ENCODE data around the gene CFAP20DC.
"Not testable (repeated sequence)": the region's sequence is repeated elsewhere in the genome, so short reads cannot be mapped to it uniquely, and the experiment has no call there.

The CFAP20DC gene

DNA sequence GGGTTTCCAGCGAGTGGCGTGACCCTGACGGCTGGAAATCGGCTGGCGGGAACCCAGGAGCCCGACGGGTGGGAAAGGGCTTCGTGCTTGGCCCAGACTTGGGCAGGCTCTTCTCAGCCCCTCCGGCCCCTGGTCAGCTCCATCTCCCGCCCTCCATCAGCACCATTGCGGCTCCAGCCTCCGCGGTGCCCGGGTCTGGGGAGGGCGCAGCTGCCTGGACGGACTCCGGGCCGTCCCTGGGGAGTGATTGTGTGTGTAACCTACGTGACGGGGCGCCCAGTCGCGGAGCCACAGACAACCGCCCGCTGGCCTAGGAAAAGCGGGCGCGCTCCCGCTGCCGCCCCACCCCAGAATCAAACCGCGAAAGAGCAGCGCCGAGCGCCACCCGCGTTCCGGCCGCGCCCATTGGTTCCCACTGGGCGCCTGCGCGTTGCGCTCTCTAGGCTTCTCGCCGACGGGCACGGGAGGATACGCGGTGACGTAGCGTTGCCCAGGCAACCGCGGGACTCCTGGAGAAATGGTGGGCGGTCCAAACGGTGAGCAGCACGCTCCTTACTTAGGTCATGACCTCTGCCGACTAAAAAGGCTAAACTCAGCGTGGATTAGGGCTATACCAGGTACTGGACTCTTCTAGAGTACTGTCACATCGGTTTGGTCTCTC is at the start of gene CFAP20DC:
CFAP20DC (minus strand) TSS at position 355 of the 661 bp plus-strand sequence. CDS start 394 bp downstream, outside the sequence.
- no peak for TF ChIP-seq JUND (IDR thresholded peaks at IDR 0.05; ENCODE audit: low read depth)
- DNase-seq (ENCODE audit: low read depth in 1 of 2, low spot score in 1 of 2) = peak; percentile 92 to 94
- in situ Hi-C loops (cut with HindIII; ENCODE audit: low pct_unique_long_range_greater_than_20kb, low sequenced_read_pairs) = no loop called here

DNA sequence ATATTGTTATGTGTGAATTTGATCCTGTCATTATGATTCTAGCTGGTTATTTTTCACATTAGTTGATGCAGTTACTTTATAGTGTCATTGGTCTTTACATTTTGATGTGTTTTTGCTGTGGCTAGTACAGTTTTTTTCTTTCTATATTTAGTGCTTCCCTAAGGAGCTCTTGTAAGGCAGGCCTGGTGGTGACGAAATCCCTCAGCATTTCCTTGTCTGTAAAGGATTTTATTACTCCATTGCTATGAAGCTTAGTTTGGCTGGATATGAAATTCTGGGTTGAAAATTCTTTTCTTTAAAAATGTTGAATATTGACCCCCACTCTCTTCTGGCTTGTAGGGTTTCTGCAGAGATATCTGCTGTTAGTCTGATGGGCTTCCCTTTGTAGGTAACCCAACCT is 48.7 kb upstream of the CFAP20DC start:
- in situ Hi-C loops (cut with HindIII; ENCODE audit: low pct_unique_long_range_greater_than_20kb, low sequenced_read_pairs); DNase-seq (ENCODE audit: low read depth in 1 of 2, low spot score in 1 of 2): not testable (repeated sequence)

DNA sequence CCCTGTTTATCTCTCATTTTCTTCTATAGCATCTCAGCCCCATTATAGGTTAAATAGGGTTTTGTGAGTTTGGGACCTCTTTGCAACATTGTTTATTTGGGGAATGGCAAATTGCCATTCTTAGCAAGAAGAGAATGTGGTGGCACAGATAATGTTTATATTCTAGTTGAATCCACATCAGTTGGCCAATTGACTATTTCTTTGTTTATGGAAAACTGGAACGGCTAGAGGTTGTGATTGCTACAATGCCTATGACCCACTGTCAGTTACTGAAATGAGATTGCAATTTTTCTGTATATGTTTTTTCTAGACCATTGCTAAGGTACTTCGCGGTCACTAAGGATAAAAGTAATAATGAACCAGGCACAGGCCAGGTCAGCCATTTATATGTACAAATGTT is 44.6 kb upstream of the CFAP20DC start:
- TF ChIP-seq JUND (IDR thresholded peaks at IDR 0.05; ENCODE audit: low read depth) = no peak
- in situ Hi-C loops (cut with HindIII; ENCODE audit: low pct_unique_long_range_greater_than_20kb, low sequenced_read_pairs) = no loop called here
- DNase-seq (ENCODE audit: low read depth in 1 of 2, low spot score in 1 of 2) = no peak

DNA sequence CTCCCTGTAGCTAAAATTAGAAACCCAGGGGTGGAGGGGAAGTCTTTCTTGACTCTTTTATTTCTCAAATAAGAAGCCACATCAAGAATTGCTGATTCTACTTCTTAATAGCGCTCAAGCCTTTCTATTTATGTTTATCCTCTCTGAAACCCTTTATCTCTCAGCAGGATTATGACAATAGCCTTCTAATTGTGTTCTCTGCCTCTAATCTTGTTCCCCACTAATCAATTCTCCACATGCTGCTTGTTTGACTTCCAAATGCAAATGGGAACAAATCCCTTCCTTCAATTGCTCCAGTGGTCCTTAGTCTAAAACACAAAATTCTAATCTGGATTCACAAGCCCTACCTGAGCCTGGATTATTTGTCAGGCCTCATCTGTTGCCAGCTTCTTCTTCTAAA is 43.7 kb upstream of the CFAP20DC start:
- in situ Hi-C loops (cut with HindIII; ENCODE audit: low pct_unique_long_range_greater_than_20kb, low sequenced_read_pairs) = no loop called here
- no peak for TF ChIP-seq JUND (IDR thresholded peaks at IDR 0.05; ENCODE audit: low read depth)
- DNase-seq (ENCODE audit: low read depth in 1 of 2, low spot score in 1 of 2) = no peak

DNA sequence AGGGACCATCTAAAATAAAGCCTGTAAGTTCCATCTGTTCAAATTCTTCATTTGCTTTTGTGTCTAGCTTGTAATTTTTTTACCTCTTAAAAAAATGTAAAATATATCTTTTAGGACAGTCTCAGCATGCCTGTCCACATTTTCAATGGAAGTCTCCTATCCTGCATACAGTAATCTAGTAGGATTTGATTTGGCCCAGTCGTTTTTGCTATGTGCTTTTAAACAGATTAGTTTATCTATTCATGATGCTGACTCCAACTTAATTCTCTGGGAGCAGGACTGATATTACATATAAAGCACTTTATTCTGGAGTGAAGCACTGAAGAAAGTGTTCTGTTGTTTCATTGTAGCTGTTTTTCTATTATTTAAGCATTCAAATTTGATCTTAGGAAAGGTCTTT is 38.9 kb upstream of the CFAP20DC start:
- in situ Hi-C loops (cut with HindIII; ENCODE audit: low pct_unique_long_range_greater_than_20kb, low sequenced_read_pairs) = no loop called here
- no peak for TF ChIP-seq JUND (IDR thresholded peaks at IDR 0.05; ENCODE audit: low read depth)
- no peak for DNase-seq (ENCODE audit: low read depth in 1 of 2, low spot score in 1 of 2)

DNA sequence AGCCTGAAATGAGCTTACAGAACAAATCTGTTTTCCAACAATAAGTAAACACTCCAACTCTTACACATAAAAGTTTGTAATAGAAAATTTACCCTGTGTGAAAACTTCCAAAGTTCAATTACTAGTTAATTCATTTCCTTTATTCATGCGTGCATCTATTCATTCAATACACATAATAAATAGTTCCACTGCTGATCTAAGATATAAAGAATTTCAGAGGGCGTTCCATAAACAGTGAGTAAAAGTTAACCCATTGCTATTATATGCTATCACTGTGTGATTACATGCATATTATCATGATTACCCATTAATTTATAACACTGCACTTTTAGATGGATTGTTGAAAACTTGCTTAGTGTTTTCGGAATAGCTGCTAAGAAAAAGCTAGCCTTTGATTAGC is 36.2 kb upstream of the CFAP20DC start:
- no peak for TF ChIP-seq JUND (IDR thresholded peaks at IDR 0.05; ENCODE audit: low read depth)
- DNase-seq (ENCODE audit: low read depth in 1 of 2, low spot score in 1 of 2) = no peak
- in situ Hi-C loops (cut with HindIII; ENCODE audit: low pct_unique_long_range_greater_than_20kb, low sequenced_read_pairs) = no loop called here

DNA sequence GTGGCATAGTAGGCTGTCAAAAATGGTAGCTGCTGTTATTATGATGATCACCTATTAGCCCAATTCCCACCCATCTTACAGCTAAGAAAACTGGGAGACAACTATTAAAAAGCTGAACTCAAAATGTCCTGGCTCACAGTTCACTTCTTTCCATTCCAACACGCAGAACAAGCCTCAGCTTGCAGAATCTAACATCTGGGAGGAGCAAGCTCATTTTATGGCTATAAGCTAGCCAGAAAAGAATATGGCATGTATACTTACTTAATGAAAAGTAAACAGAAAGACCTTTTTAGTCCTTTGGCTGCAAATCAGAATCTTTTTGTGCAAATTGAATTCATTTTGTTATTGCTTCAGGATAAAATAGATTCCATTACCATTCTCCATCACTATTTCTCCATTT is 34.8 kb upstream of the CFAP20DC start:
- DNase-seq (ENCODE audit: low read depth in 1 of 2, low spot score in 1 of 2) = peak in 1 of 2 experiments; percentile 59
- in situ Hi-C loops (cut with HindIII; ENCODE audit: low pct_unique_long_range_greater_than_20kb, low sequenced_read_pairs) = no loop called here
- TF ChIP-seq JUND (IDR thresholded peaks at IDR 0.05; ENCODE audit: low read depth) = no peak

DNA sequence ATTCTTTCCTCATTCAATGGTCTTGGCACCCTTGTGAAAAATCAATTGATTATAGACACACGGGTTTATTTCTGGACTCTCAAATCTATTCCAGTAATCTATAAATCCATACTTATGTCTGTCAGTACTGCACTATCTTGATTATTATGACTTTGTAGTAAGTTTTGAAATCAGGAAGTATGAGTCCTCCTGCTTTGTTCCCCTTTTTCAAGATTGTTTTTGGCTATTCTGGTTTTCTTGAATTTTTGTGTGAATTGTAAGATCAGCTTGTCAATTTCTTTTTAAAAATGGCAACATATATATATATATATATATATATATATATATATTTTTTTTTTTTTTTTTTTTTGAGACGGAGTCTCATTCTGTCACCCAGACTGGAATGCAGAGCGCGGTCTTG is 32.3 kb upstream of the CFAP20DC start:
- DNase-seq (ENCODE audit: low read depth in 1 of 2, low spot score in 1 of 2) = no peak
- no peak for TF ChIP-seq JUND (IDR thresholded peaks at IDR 0.05; ENCODE audit: low read depth)
- in situ Hi-C loops (cut with HindIII; ENCODE audit: low pct_unique_long_range_greater_than_20kb, low sequenced_read_pairs) = no loop called here

DNA sequence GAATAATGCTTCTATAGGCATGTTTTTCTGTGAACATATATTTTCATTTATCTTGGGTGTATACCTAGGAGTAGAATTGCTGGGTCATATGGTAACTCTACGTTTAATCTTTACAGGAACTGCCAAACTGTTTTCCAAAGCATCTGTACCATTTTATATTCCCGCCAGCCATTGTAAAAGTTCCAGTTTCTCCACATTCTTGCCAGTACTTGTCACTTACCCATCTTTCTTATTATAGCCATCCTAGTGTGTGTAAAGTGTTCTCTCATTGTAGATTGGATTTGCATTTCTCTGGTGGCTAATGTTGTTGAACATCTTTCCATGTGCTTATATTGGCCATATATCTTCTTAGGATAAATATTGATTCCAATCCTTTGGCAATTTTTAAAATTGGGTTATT is 31.2 kb upstream of the CFAP20DC start:
- TF ChIP-seq JUND (IDR thresholded peaks at IDR 0.05; ENCODE audit: low read depth) = no peak
- DNase-seq (ENCODE audit: low read depth in 1 of 2, low spot score in 1 of 2) = peak in 1 of 2 experiments; percentile 58
- in situ Hi-C loops (cut with HindIII; ENCODE audit: low pct_unique_long_range_greater_than_20kb, low sequenced_read_pairs) = no loop called here

DNA sequence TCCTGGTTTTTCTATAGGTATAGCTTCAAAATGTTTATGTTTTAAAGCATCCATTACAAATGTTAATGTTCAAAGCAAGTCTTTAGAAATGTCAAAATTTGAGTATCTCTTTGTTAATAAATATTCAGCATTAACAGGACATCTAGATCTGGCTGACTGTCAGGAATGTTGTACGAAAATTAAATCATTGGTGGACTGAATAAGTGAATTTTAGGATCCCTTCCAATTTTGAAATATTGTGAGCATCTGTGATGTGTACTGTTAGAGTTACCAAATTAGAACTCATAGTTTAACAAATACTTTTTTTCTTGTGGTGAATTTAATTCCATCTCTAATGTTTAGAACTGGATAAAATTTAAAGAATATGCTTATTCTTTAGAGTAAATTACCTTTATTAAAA is 30.1 kb upstream of the CFAP20DC start:
- in situ Hi-C loops (cut with HindIII; ENCODE audit: low pct_unique_long_range_greater_than_20kb, low sequenced_read_pairs) = no loop called here
- DNase-seq (ENCODE audit: low read depth in 1 of 2, low spot score in 1 of 2) = no peak
- no peak for TF ChIP-seq JUND (IDR thresholded peaks at IDR 0.05; ENCODE audit: low read depth)

DNA sequence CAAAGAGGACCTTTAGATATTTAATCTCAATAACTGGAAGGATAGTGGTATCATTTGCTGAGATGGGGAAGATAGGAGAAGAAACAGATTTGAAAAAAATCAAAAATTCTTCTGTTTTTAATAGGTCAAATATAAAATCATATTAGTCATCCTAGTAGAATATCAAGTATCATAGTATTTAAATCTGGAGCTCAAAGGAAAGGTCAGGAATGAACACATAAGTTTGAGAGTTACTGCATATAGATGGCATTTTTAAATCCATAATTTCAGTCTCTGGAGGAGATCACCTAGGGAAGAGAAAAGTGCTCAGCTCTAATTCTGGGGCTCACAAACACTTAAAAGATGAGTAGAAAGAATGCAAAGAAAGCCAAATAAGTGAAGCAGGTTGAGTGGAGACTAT is 24.9 kb upstream of the CFAP20DC start:
- DNase-seq (ENCODE audit: low read depth in 1 of 2, low spot score in 1 of 2) = no peak
- in situ Hi-C loops (cut with HindIII; ENCODE audit: low pct_unique_long_range_greater_than_20kb, low sequenced_read_pairs) = no loop called here
- no peak for TF ChIP-seq JUND (IDR thresholded peaks at IDR 0.05; ENCODE audit: low read depth)

DNA sequence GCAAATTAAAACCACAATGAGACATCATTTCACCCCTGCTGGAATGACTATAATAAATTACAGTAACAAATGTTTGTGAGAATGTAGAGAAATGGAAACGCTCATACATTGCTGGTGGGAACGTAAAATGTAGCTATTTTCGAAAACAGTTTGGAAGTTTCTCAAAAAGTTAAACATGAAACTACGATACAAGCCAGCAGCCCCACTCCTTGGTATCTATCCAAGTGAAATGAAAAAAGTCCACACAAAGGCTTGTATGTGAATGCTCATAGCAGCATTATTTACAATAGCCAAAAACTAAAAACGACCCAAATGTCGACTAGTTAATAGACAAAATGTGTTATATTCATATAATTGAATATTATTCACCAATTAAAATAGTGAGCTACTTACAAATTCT is 22.9 kb upstream of the CFAP20DC start:
- TF ChIP-seq JUND (IDR thresholded peaks at IDR 0.05; ENCODE audit: low read depth) = no peak
- in situ Hi-C loops (cut with HindIII; ENCODE audit: low pct_unique_long_range_greater_than_20kb, low sequenced_read_pairs) = no loop called here
- no peak for DNase-seq (ENCODE audit: low read depth in 1 of 2, low spot score in 1 of 2)

DNA sequence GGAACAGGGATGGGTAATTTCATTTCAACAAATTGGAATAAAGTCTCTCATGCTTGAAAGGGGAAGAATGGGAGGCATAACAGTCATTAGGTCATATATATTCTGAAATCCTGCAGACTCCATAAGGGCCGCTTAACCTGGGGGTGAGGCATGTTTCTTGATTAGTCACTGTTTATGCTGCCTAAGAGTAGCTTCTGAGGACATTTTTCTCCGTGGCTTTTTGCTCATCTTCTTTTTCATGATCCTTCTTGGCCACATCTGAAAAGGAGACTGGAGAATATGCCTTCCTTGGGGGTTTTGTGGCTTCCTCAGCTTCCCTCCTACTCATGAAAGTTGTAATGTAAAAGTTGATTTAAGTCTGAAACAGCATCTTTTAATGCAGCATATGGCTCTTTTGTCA is 20.0 kb upstream of the CFAP20DC start:
- TF ChIP-seq JUND (IDR thresholded peaks at IDR 0.05; ENCODE audit: low read depth) = no peak
- DNase-seq (ENCODE audit: low read depth in 1 of 2, low spot score in 1 of 2) = no peak
- in situ Hi-C loops (cut with HindIII; ENCODE audit: low pct_unique_long_range_greater_than_20kb, low sequenced_read_pairs) = no loop called here

DNA sequence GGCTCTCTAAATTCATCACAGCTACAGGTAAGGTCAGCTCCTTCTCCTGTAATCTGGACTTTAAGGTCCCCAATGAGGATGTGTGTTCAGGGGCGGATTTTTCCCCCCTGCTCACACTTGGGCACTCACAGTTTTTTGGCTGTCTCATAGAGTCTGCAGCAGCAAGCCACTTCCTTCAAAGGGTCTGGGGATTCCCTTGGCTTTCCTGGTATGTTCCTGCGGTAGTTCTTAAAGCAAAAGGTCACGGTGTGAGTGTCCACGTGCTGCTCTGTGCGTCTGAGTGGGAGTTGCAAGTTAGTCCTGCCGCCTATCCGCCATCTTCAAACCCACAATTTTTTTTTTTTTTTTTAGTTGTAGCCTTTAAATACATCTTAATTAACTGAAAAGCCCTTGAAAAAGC is 15.4 kb upstream of the CFAP20DC start:
- TF ChIP-seq JUND (IDR thresholded peaks at IDR 0.05; ENCODE audit: low read depth) = no peak
- in situ Hi-C loops (cut with HindIII; ENCODE audit: low pct_unique_long_range_greater_than_20kb, low sequenced_read_pairs) = no loop called here
- DNase-seq (ENCODE audit: low read depth in 1 of 2, low spot score in 1 of 2) = no peak
